Panc1 (cell line): Measurements from ENCODE around the gene WDFY3. TPM values are rescaled to one million over a fixed set of nuclear protein-coding genes. Genes with fewer than 3 reads are reported as not detected.

Source experiments
- ATAC-seq: fragments of 200-7000 bp; cut with Tn5 transposase; 2 replicates; pipeline ENCODE4 v1.9.1; 2020; ENCODE audit warnings: mild to moderate bottlenecking, moderate library complexity
- BruUV-seq: library from RNA; stranded (reverse); fragments of 400-500 nt; replicated peaks from 2 replicates; lab custom pipeline; 2021; lab: Mats Ljungman, UMichigan
- CTCF ChIA-PET: fragments of 300-600 bp; sonication (Branson Sonifier 250); formaldehyde crosslinking; loops from one replicate; lab custom pipeline; 2022; ENCODE audit warnings: antibody characterized with exemption; lab: Charles Lee
- POLR2A ChIA-PET: fragments of 300-600 bp; sonication (Branson Sonifier 250); formaldehyde crosslinking; loops from one replicate; lab custom pipeline; 2022; ENCODE audit warnings: antibody characterized with exemption; lab: Charles Lee
- DNase-seq: peaks from one replicate; pipeline ENCODE4 v3.0.0-alpha.2; 2010; ENCODE audit warnings: low read depth, low spot score
- H3K27ac ChIP-seq: 2 replicates; pipeline ENCODE4 v1.5.1; 2011; ENCODE audit warnings: mild to moderate bottlenecking, low read length, inconsistent platforms
- H3K27me3 ChIP-seq: fragments of 200-500 bp; sonication (Bioruptor generic); 2 replicates; pipeline ENCODE4 v1.6.0; 2014; ENCODE audit warnings: low read length, inconsistent platforms; ENCODE audit not compliant: control insufficient read depth, insufficient read depth
- H3K36me3 ChIP-seq: fragments of 200-500 bp; sonication (Bioruptor generic); 2 replicates; pipeline ENCODE4 v1.5.1; 2014; ENCODE audit warnings: inconsistent platforms, mild to moderate bottlenecking, low read length, moderate library complexity; ENCODE audit not compliant: control insufficient read depth, insufficient read depth
- H3K4me1 ChIP-seq: 2 replicates; pipeline ENCODE4 v1.5.1; 2011; ENCODE audit warnings: inconsistent platforms, mild to moderate bottlenecking, low read length, moderate library complexity; ENCODE audit not compliant: control insufficient read depth, insufficient read depth
- H3K4me3 ChIP-seq, 2 experiments: 2 replicates each; pipeline ENCODE4 v1.5.1; 2011 to 2012; ENCODE audit warnings: low read depth in 2 of 2, low read length in 2 of 2, mild to moderate bottlenecking in 2 of 2, inconsistent platforms in 1 of 2, moderate library complexity in 1 of 2
- H3K9me3 ChIP-seq: fragments of 200-500 bp; sonication (Bioruptor generic); 2 replicates; pipeline ENCODE4 v1.5.1; 2014; ENCODE audit warnings: low read depth, mild to moderate bottlenecking, inconsistent platforms, low read length, moderate library complexity; ENCODE audit not compliant: control insufficient read depth, insufficient read depth
- POLR2AphosphoS5 ChIP-seq: IDR thresholded peaks from 2 replicates; pipeline ENCODE4 v1.6.1; 2012; ENCODE audit warnings: mild to moderate bottlenecking, low read depth, low read length, moderate library complexity
- SIN3A ChIP-seq: IDR thresholded peaks from 2 replicates; pipeline ENCODE4 v1.6.1; 2012; ENCODE audit warnings: low read depth, mild to moderate bottlenecking, low read length, moderate library complexity, borderline replicate concordance; ENCODE audit not compliant: insufficient read depth
- TCF7L2 ChIP-seq: IDR thresholded peaks from 2 replicates; pipeline ENCODE4 v1.6.1; 2011; ENCODE audit warnings: mild to moderate bottlenecking, low read depth, low read length, inconsistent platforms
- in situ Hi-C: cut with HindIII; loops from 2 replicates; pipeline ENCODE4 v1.10.0; 2016; ENCODE audit warnings: low sequenced_read_pairs, low pct_unique_long_range_greater_than_20kb
- intact Hi-C: fragments of 100-400 bp; cut with micrococcal nuclease; formaldehyde crosslinking; loops from one replicate; pipeline ENCODE4 v1.10.0; 2022; ENCODE audit not compliant: unreplicated experiment
- total RNA-seq: library from RNA; stranded (reverse); gene quantifications from one replicate; pipeline ENCODE4 v1.2.1, GENCODE V29; 2021; ENCODE audit not compliant: unreplicated experiment
- TF ChIP-seq, protein P1 (sequence below), 2 experiments: IDR thresholded peaks; 2 replicates each; pipeline ENCODE4 v1.6.1; 2011 to 2012; ENCODE audit warnings: low read depth in 2 of 2, control low read depth in 1 of 2, low read length in 1 of 2, mild to moderate bottlenecking in 1 of 2, moderate library complexity in 1 of 2; ENCODE audit not compliant: insufficient read depth in 1 of 2
- TF ChIP-seq, protein P2 (sequence below): fragments of 450-650 bp; IDR thresholded peaks from 2 replicates; pipeline ENCODE4 v1.5.1; 2017; ENCODE audit warnings: mild to moderate bottlenecking

The WDFY3 gene
- total RNA-seq, 1 experiment from 2014 or later, result 47.8 TPM

DNA sequence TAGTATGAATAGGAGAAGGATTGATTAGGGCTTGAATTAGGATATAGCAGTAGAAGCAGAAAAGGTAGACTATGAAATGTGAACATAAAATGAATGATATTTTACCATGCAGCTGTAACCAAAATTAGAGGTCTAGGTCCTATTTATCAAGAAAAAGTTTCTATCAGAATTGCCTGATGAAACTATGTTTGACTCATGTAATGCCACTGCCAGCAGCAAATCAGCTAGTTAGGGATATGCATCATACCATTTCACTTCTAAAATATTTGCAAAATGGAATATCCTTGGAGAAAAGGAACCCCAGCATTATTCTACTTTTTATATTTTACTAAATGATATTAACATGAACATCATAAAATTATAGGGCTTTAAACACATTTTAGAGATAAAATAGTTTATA is 188.4 kb downstream of the WDFY3 start:
- peaks cover 8% of the 10 kb centered on the region; the same call in 1 of the 2 replicates for H3K36me3 ChIP-seq
- in situ Hi-C loops (no loop called here), intact Hi-C loops (no loop called here)
- ChIA-PET POLR2A (no interaction called here), CTCF (no interaction called here)
- no peak overlapping the region for H3K4me3 ChIP-seq
- H3K27ac ChIP-seq, result no peak overlapping the region
- TF ChIP-seq SIN3A, result no peak
- no peak for DNase-seq
- no peaks in the 10 kb centered on the region for H3K27me3 ChIP-seq
- no TSS peak for BruUV-seq
- no peaks in the 10 kb centered on the region for H3K9me3 ChIP-seq
- ATAC-seq, result no peak
- H3K4me1 ChIP-seq, result no peaks in the 10 kb centered on the region

DNA sequence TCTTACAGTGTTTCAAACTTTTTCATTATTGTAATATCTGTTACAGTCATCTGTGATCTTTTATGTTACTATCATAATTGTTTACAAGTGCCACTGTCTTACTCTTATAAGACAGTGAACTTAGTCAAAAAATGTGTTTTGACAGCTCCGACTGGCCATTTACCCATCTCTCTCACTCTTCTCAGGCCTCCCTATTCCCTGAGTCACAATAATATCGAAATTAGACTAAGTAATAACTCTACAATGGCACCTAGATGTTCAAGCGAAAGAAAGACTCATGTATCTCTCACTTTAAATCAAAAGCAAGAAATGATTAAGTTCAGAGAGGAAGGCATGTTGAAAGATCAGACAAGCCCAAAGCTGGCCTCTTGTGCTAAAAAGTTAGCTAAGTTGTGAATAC is 199.3 kb downstream of the WDFY3 start:
- Histone ChIP-seq H3K27me3 (no peaks in the 10 kb centered on the region), H3K4me1 (no peaks in the 10 kb centered on the region), H3K4me3 (no peak overlapping the region), H3K36me3 (peaks cover 4% of the 10 kb centered on the region), H3K27ac (no peak overlapping the region), H3K9me3 (no peaks in the 10 kb centered on the region)
- TF ChIP-seq SIN3A, result no peak
- TF ChIP-seq POLR2AphosphoS5, result no peak
- TF ChIP-seq, protein P1, sequence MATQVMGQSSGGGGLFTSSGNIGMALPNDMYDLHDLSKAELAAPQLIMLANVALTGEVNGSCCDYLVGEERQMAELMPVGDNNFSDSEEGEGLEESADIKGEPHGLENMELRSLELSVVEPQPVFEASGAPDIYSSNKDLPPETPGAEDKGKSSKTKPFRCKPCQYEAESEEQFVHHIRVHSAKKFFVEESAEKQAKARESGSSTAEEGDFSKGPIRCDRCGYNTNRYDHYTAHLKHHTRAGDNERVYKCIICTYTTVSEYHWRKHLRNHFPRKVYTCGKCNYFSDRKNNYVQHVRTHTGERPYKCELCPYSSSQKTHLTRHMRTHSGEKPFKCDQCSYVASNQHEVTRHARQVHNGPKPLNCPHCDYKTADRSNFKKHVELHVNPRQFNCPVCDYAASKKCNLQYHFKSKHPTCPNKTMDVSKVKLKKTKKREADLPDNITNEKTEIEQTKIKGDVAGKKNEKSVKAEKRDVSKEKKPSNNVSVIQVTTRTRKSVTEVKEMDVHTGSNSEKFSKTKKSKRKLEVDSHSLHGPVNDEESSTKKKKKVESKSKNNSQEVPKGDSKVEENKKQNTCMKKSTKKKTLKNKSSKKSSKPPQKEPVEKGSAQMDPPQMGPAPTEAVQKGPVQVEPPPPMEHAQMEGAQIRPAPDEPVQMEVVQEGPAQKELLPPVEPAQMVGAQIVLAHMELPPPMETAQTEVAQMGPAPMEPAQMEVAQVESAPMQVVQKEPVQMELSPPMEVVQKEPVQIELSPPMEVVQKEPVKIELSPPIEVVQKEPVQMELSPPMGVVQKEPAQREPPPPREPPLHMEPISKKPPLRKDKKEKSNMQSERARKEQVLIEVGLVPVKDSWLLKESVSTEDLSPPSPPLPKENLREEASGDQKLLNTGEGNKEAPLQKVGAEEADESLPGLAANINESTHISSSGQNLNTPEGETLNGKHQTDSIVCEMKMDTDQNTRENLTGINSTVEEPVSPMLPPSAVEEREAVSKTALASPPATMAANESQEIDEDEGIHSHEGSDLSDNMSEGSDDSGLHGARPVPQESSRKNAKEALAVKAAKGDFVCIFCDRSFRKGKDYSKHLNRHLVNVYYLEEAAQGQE (IDR thresholded peaks at IDR 0.05; ENCODE audit: insufficient read depth in 1 of 2, low read depth in 2 of 2, low read length in 1 of 2), result no peak
- TF ChIP-seq, protein P2, sequence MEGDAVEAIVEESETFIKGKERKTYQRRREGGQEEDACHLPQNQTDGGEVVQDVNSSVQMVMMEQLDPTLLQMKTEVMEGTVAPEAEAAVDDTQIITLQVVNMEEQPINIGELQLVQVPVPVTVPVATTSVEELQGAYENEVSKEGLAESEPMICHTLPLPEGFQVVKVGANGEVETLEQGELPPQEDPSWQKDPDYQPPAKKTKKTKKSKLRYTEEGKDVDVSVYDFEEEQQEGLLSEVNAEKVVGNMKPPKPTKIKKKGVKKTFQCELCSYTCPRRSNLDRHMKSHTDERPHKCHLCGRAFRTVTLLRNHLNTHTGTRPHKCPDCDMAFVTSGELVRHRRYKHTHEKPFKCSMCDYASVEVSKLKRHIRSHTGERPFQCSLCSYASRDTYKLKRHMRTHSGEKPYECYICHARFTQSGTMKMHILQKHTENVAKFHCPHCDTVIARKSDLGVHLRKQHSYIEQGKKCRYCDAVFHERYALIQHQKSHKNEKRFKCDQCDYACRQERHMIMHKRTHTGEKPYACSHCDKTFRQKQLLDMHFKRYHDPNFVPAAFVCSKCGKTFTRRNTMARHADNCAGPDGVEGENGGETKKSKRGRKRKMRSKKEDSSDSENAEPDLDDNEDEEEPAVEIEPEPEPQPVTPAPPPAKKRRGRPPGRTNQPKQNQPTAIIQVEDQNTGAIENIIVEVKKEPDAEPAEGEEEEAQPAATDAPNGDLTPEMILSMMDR, result no peak
- no peak for TF ChIP-seq TCF7L2
- intact Hi-C loops, result no loop called here
- BruUV-seq, result no TSS peak
- ChIA-PET CTCF (interaction anchor here (0.6 kb wide), 1 partner anchor 80 kb away, joined by 5 read pairs; no protein-coding TSS in a partner anchor), POLR2A (interaction anchor here (0.7 kb wide), 1 partner anchor 655 kb away, joined by 3 read pairs; no protein-coding TSS in a partner anchor)
- DNase-seq, result no peak
- in situ Hi-C loops, result no loop called here
- no peak for ATAC-seq

DNA sequence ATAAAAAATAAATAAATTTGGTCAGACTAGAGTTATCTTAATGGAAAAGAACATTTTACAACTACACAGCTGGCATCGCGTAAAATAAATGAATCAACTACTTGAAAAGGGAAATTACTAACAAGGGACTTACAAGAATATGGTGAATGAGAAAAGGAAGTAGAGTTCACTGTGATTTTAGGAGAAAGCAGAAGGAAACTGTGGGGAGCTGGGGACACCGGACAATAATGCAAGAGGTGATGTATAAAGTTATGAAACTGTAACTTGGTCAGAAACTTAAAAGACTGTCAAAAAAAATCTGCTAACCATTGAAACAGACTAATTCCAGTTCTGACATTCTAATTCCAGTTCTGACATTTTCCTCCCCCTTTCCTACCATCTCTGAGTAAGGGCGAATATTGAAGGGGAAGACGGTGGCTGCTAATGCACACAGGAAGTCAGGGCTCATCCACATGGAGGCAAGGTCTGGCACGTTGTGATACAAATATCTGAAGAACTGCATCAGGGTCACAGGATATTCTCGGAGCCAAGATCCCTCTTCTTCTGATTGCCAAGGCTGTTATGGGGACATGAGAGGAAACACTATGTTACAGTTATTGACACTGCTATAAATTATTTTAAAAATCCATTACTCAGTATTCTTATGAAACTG is 213.0 kb downstream of the WDFY3 start:
- ChIA-PET CTCF (no interaction called here), POLR2A (no interaction called here)
- H3K4me3 ChIP-seq, result no peak overlapping the region
- in situ Hi-C loops (no loop called here), intact Hi-C loops (loop anchor here (5.0 kb wide), 1 partner anchor 214 kb away; the partner anchor contains the start of gene WDFY3)
- no TSS peak for BruUV-seq
- H3K27me3 ChIP-seq, result no peaks in the 10 kb centered on the region
- DNase-seq, result no peak
- no peaks in the 10 kb centered on the region for H3K4me1 ChIP-seq
- H3K9me3 ChIP-seq, result no peaks in the 10 kb centered on the region
- no peak for ATAC-seq
- H3K36me3 ChIP-seq, result peaks cover 8% of the 10 kb centered on the region
- no peak for TF ChIP-seq SIN3A
- TF ChIP-seq POLR2AphosphoS5, result no peak
- TF ChIP-seq, protein P1 (IDR thresholded peaks at IDR 0.05; ENCODE audit: insufficient read depth in 1 of 2, low read depth in 2 of 2, low read length in 1 of 2), result no peak
- TF ChIP-seq, protein P2, result no peak
- H3K27ac ChIP-seq, result no peak overlapping the region
